HFF-Myc (cell line): ENCODE results near the gene ASCC2.

Experiments
- DNase-seq: peaks from one replicate; pipeline ENCODE4 v3.0.0-alpha.2; 2011; ENCODE audit warnings: low read depth; ENCODE audit errors: extremely low read depth
- H3K4me3 ChIP-seq: replicated peaks from 2 replicates; pipeline ENCODE4 v1.5.1; 2011; ENCODE audit warnings: low read depth, mild to moderate bottlenecking, control low read depth, low read length
- CTCF ChIP-seq: IDR thresholded peaks from 2 replicates; pipeline ENCODE4 v1.5.1; 2012; ENCODE audit warnings: mild to moderate bottlenecking, low read depth, low read length, control low read depth; ENCODE audit errors: missing control alignments

The ASCC2 gene

GRCh38 chr22:29784451-29785361 is 53.4 kb downstream of the ASCC2 start:
- no peak overlapping the region for H3K4me3 ChIP-seq
- DNase-seq, result no peak
- no peak for TF ChIP-seq CTCF

DNA sequence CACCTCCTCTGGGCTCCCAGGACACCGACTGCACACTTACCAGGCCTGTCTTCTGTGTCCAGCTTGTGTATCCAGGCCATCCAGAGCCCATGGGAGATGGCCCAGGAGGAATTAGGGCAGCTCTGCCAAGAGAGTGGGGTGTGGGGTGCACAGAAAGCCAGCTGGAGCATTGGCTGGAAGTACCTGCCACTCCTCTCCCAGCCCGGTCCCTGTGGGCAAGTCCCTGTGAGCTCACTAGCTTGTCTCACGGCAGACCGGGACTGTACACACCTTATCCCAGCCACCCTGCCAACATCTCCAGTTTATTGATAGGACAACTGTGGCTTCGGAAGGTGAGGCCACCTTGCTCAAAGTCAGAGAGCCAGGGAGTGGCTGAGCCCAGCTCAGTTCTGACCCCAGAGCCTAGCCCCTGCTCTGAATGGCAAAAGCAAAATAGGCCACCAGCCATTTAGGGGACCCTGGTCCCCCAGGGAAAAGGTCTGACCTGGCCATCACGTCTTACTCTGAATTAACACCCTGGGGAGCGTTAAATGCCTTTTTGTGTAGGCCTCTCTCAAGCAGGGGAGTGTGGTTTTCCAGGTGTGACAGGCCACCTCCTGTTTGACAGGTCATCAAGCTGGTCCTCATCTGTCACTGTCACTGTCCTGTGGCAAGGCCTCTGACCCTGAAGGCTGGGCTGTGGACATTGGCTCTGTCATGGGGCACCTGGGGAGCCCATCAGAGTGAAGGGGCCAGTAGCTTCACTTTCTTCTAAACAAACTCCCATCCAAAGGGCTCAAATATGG is 55.8 kb downstream of the ASCC2 start:
- no peak for DNase-seq
- no peak overlapping the region for H3K4me3 ChIP-seq
- TF ChIP-seq CTCF, result no peak

GRCh38 chr22:29780748-29781676 is 57.1 kb downstream of the ASCC2 start:
- DNase-seq, result no peak
- TF ChIP-seq CTCF, result no peak

DNA sequence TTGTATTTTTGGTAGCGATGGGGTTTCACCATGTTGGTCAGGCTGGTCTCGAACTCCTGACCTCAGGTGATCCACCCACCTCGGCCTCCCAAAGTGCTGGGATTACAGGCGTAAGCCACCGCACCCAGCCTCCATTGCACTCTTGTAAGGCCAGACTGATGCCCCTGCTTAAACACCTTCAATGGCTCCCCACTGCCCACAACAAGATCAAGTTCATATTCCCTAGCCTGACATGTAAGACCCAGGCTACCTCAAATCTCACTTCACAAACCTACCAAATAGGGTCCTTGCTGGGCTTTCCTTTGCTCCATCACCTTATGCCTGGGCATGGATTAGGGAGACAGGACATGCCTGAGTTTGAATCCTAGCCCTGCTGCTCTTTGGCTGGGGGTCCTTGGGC is 57.9 kb downstream of the ASCC2 start:
- no peak for TF ChIP-seq CTCF
- no peak for DNase-seq

More at GRCh38 chr22:29780748-29781676, 57.1 kb downstream of the ASCC2 start:
- H3K4me3 ChIP-seq, result no peak overlapping the region

DNA sequence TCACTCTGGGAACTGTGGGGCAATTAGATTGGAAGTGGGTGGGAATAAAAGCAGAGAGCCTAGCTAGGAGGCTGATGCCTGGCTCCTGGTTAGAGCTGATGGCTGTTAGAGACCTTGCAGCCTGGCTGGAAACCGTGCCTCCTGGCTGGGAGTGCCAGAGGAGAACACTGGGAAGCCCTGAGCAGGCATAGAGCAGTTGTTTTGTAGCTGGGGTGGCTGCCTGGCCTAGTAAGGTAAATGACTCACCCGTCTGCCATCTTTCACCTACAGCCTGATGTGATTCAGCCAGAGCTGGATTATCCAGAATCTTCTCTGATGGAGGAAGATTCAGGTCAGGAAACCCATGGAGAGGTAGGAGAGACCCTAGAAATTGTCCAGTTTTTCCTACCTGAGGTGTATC is 64.8 kb downstream of the ASCC2 start:
- TF ChIP-seq CTCF, result no peak
- DNase-seq, result no peak
- no peak overlapping the region for H3K4me3 ChIP-seq

More for the DNA sequence above, 57.9 kb downstream of the ASCC2 start:
- no peak overlapping the region for H3K4me3 ChIP-seq

DNA sequence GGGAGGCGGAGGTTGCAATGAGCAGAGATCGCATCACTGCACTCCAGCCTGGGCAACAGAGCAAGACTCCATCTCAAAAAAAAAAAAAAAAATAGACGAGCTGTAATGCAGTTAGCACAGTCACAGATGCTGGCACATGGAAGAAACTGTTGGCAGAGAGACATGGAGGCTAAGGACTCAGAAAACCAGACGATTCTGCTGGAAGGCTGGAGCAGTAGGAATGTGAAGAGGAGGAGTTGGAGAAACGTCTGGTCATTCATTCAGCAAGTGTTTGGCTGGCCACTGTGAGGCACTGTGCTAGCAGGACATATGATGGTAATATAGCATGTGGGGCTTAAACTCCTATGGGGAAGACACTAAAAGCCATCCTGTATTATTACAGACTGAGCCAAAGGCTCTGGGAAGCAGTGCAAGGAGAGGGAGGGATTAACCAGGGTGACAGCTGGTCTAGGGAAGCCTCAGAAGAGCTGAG is 65.9 kb downstream of the ASCC2 start:
- DNase-seq, result no peak
- TF ChIP-seq CTCF, result peak; percentile 60

More for the DNA sequence above, 65.9 kb downstream of the ASCC2 start:
- H3K4me3 ChIP-seq, result no peak overlapping the region
